Measurements from ENCODE around the gene SLC12A7. TPM values are rescaled to one million over a fixed set of nuclear protein-coding genes. Genes with fewer than 3 reads are reported as not detected.
"Not testable (repeated sequence)": the region's sequence is repeated elsewhere in the genome, so short reads cannot be mapped to it uniquely, and the experiment has no call there.

SLC12A7 gene
- total RNA-seq, 1 donor from 2014 or later, result 11.5 TPM

- H3K9me3 Mint-ChIP-seq (ENCODE audit: unreplicated experiment), result no peaks in the 10 kb centered on the region
- no peak overlapping the region for H3K27ac Mint-ChIP-seq (ENCODE audit: unreplicated experiment)
- H3K36me3 Mint-ChIP-seq (ENCODE audit: unreplicated experiment), result no peaks in the 10 kb centered on the region
- peak overlapping the region; percentile 57 for H3K4me3 Mint-ChIP-seq (ENCODE audit: unreplicated experiment)
- peaks cover 50% of the 10 kb centered on the region for H3K27me3 Mint-ChIP-seq (ENCODE audit: unreplicated experiment)
- TF ChIP-seq CTCF (IDR thresholded peaks at IDR 0.05), result peak; percentile 58
- H3K4me1 Mint-ChIP-seq (ENCODE audit: unreplicated experiment), result peaks cover 7% of the 10 kb centered on the region
- peak; percentile 84 for DNase-seq (ENCODE audit: extremely low spot score, unreplicated experiment)
Measured at GRCh38 chr5:1004461-1005248, 107.2 kb downstream of the SLC12A7 start.

- Mint-ChIP-seq H3K27me3 (ENCODE audit: unreplicated experiment) (peaks cover 54% of the 10 kb centered on the region), H3K4me1 (ENCODE audit: unreplicated experiment) (peaks cover 7% of the 10 kb centered on the region), H3K9me3 (ENCODE audit: unreplicated experiment) (no peaks in the 10 kb centered on the region), H3K36me3 (ENCODE audit: unreplicated experiment) (no peaks in the 10 kb centered on the region), H3K4me3 (ENCODE audit: unreplicated experiment) (no peak overlapping the region), H3K27ac (ENCODE audit: unreplicated experiment) (no peak overlapping the region)
- DNase-seq (ENCODE audit: extremely low spot score, unreplicated experiment), result peak; percentile 80
- no peak for TF ChIP-seq CTCF (IDR thresholded peaks at IDR 0.05)
Measured at GRCh38 chr5:1003296-1003937, 108.4 kb downstream of the SLC12A7 start.

GRCh38 chr5:1002836-1003235, 109.0 kb downstream of the SLC12A7 start:
- H3K4me1 Mint-ChIP-seq (ENCODE audit: unreplicated experiment), result peaks cover 4% of the 10 kb centered on the region
- H3K4me3 Mint-ChIP-seq (ENCODE audit: unreplicated experiment), result no peak overlapping the region
- TF ChIP-seq CTCF (IDR thresholded peaks at IDR 0.05), result no peak
- H3K27ac Mint-ChIP-seq (ENCODE audit: unreplicated experiment), result no peak overlapping the region
- H3K36me3 Mint-ChIP-seq (ENCODE audit: unreplicated experiment), result no peaks in the 10 kb centered on the region
- H3K9me3 Mint-ChIP-seq (ENCODE audit: unreplicated experiment), result no peaks in the 10 kb centered on the region
- peak; percentile 49 for DNase-seq (ENCODE audit: extremely low spot score, unreplicated experiment)
- peaks cover 52% of the 10 kb centered on the region for H3K27me3 Mint-ChIP-seq (ENCODE audit: unreplicated experiment)

- Mint-ChIP-seq H3K9me3 (ENCODE audit: unreplicated experiment) (no peaks in the 10 kb centered on the region), H3K27ac (ENCODE audit: unreplicated experiment) (no peak overlapping the region), H3K27me3 (ENCODE audit: unreplicated experiment) (peaks cover 48% of the 10 kb centered on the region), H3K4me1 (ENCODE audit: unreplicated experiment) (peaks cover 4% of the 10 kb centered on the region), H3K4me3 (ENCODE audit: unreplicated experiment) (no peak overlapping the region), H3K36me3 (ENCODE audit: unreplicated experiment) (no peaks in the 10 kb centered on the region)
- DNase-seq (ENCODE audit: extremely low spot score, unreplicated experiment), result no peak
- TF ChIP-seq CTCF (IDR thresholded peaks at IDR 0.05), result no peak
Measured at GRCh38 chr5:1002271-1002546, 109.7 kb downstream of the SLC12A7 start.

- no peak for TF ChIP-seq CTCF (IDR thresholded peaks at IDR 0.05)
- Mint-ChIP-seq H3K27me3 (ENCODE audit: unreplicated experiment) (peaks cover 49% of the 10 kb centered on the region), H3K27ac (ENCODE audit: unreplicated experiment) (no peak overlapping the region), H3K4me1 (ENCODE audit: unreplicated experiment) (peaks cover 6% of the 10 kb centered on the region), H3K36me3 (ENCODE audit: unreplicated experiment) (no peaks in the 10 kb centered on the region), H3K9me3 (ENCODE audit: unreplicated experiment) (no peaks in the 10 kb centered on the region), H3K4me3 (ENCODE audit: unreplicated experiment) (no peak overlapping the region)
- peak; percentile 78 for DNase-seq (ENCODE audit: extremely low spot score, unreplicated experiment)
Measured at GRCh38 chr5:1001406-1002270, 110.2 kb downstream of the SLC12A7 start.

GRCh38 chr5:1000831-1001230, 111.0 kb downstream of the SLC12A7 start:
- peaks cover 49% of the 10 kb centered on the region for H3K27me3 Mint-ChIP-seq (ENCODE audit: unreplicated experiment)
- peak; percentile 44 for DNase-seq (ENCODE audit: extremely low spot score, unreplicated experiment)
- H3K9me3 Mint-ChIP-seq (ENCODE audit: unreplicated experiment), result not testable (repeated sequence)

More at GRCh38 chr5:1000831-1001230, 111.0 kb downstream of the SLC12A7 start:
- H3K27ac Mint-ChIP-seq (ENCODE audit: unreplicated experiment); H3K4me3 Mint-ChIP-seq (ENCODE audit: unreplicated experiment); H3K36me3 Mint-ChIP-seq (ENCODE audit: unreplicated experiment); H3K4me1 Mint-ChIP-seq (ENCODE audit: unreplicated experiment): not testable (repeated sequence)

Data from osteocyte (in vitro differentiated cells).